ENCODE measurements around the gene MCOLN1. TPM values are rescaled to one million over a fixed set of nuclear protein-coding genes. Genes with fewer than 3 reads are reported as not detected.

The MCOLN1 gene
- polyA plus RNA-seq, 1 donor (not counting 4 experiments of a cell fraction or from before 2014, with no cell fraction given), result 14.0 TPM

GRCh38 chr19:7527516-7528191 lies 5.2 kb downstream of the MCOLN1 start:
- Histone ChIP-seq H3K36me3 (ENCODE audit: control insufficient read depth in 2 of 2, extremely low read depth in 1 of 2, insufficient read depth in 2 of 2, low read length in 2 of 2) (peaks cover 0 to 19% of the 10 kb centered on the region in 2 experiments), H3K4me2 (ENCODE audit: control insufficient read depth, extremely low read depth, insufficient read depth, low read depth, low read length) (no peak overlapping the region), H4K20me1 (ENCODE audit: control insufficient read depth, extremely low read depth, insufficient read depth, low read length) (no peaks in the 10 kb centered on the region), H3K9me1 (ENCODE audit: control insufficient read depth, extremely low read depth, insufficient read depth, low read length) (no peaks in the 10 kb centered on the region), H3K4me1 (ENCODE audit: control insufficient read depth, extremely low read depth, insufficient read depth, low read length) (peaks cover 6% of the 10 kb centered on the region), H3K9me3 (ENCODE audit: control insufficient read depth, low read depth, low read length) (no peaks in the 10 kb centered on the region), H3K4me3 (ENCODE audit: control insufficient read depth in 2 of 3, extremely low read depth in 1 of 3, insufficient read depth in 2 of 3, low read depth in 1 of 3, low read length in 3 of 3) (no peak overlapping the region), H3K9ac (ENCODE audit: control insufficient read depth, extremely low read depth, insufficient read depth, low read length) (no peak overlapping the region), H2AFZ (ENCODE audit: control insufficient read depth, low read length) (no peak overlapping the region), H3K27me3 (ENCODE audit: control insufficient read depth, extremely low read depth, insufficient read depth, low read length) (no peaks in the 10 kb centered on the region), H3K27ac (ENCODE audit: control insufficient read depth, insufficient read depth, low read length) (no peak overlapping the region), H3K79me2 (ENCODE audit: control insufficient read depth, insufficient read depth, low read length) (no peaks in the 10 kb centered on the region)
- DNase-seq (ENCODE audit: low read depth, low spot score) (no peak), FAIRE-seq (no peak)
- TF ChIP-seq, protein P1, sequence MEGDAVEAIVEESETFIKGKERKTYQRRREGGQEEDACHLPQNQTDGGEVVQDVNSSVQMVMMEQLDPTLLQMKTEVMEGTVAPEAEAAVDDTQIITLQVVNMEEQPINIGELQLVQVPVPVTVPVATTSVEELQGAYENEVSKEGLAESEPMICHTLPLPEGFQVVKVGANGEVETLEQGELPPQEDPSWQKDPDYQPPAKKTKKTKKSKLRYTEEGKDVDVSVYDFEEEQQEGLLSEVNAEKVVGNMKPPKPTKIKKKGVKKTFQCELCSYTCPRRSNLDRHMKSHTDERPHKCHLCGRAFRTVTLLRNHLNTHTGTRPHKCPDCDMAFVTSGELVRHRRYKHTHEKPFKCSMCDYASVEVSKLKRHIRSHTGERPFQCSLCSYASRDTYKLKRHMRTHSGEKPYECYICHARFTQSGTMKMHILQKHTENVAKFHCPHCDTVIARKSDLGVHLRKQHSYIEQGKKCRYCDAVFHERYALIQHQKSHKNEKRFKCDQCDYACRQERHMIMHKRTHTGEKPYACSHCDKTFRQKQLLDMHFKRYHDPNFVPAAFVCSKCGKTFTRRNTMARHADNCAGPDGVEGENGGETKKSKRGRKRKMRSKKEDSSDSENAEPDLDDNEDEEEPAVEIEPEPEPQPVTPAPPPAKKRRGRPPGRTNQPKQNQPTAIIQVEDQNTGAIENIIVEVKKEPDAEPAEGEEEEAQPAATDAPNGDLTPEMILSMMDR (optimal IDR thresholded peaks at IDR 0.05 in 1 of 3, IDR thresholded peaks at IDR 0.05 in 1 of 3, conservative IDR thresholded peaks at IDR 0.05 in 1 of 3; ENCODE audit: extremely low read depth in 1 of 3, insufficient read depth in 2 of 3, low read length in 3 of 3), result no peak
- TF ChIP-seq EZH2 (IDR thresholded peaks at IDR 0.05; ENCODE audit: low read length), result no peak
- dilution Hi-C loops (cut with MboI; ENCODE audit: extremely low pct_ligation_motif_present, low sequenced_read_pairs), result no loop called here

- no peak overlapping the region for H3K9ac ChIP-seq (ENCODE audit: control insufficient read depth, extremely low read depth, insufficient read depth, low read length)
- H3K4me1 ChIP-seq (ENCODE audit: control insufficient read depth, extremely low read depth, insufficient read depth, low read length), result peaks cover 4% of the 10 kb centered on the region
- H2AFZ ChIP-seq (ENCODE audit: control insufficient read depth, low read length), result no peak overlapping the region
- no peak overlapping the region for H3K27ac ChIP-seq (ENCODE audit: control insufficient read depth, insufficient read depth, low read length)
- peaks cover 0 to 19% of the 10 kb centered on the region in 2 experiments for H3K36me3 ChIP-seq (ENCODE audit: control insufficient read depth in 2 of 2, extremely low read depth in 1 of 2, insufficient read depth in 2 of 2, low read length in 2 of 2)
- dilution Hi-C loops (cut with MboI; ENCODE audit: extremely low pct_ligation_motif_present, low sequenced_read_pairs), result no loop called here
- no peaks in the 10 kb centered on the region for H3K9me3 ChIP-seq (ENCODE audit: control insufficient read depth, low read depth, low read length)
- no peaks in the 10 kb centered on the region for H3K9me1 ChIP-seq (ENCODE audit: control insufficient read depth, extremely low read depth, insufficient read depth, low read length)
- no peaks in the 10 kb centered on the region for H3K79me2 ChIP-seq (ENCODE audit: control insufficient read depth, insufficient read depth, low read length)
- H3K27me3 ChIP-seq (ENCODE audit: control insufficient read depth, extremely low read depth, insufficient read depth, low read length), result no peaks in the 10 kb centered on the region
- no peak overlapping the region for H3K4me3 ChIP-seq (ENCODE audit: control insufficient read depth in 2 of 3, extremely low read depth in 1 of 3, insufficient read depth in 2 of 3, low read depth in 1 of 3, low read length in 3 of 3)
- FAIRE-seq (no peak), DNase-seq (ENCODE audit: low read depth, low spot score) (no peak)
- H3K4me2 ChIP-seq (ENCODE audit: control insufficient read depth, extremely low read depth, insufficient read depth, low read depth, low read length), result no peak overlapping the region
- H4K20me1 ChIP-seq (ENCODE audit: control insufficient read depth, extremely low read depth, insufficient read depth, low read length), result no peaks in the 10 kb centered on the region
- TF ChIP-seq EZH2 (IDR thresholded peaks at IDR 0.05; ENCODE audit: low read length), result no peak
- TF ChIP-seq, protein P1 (optimal IDR thresholded peaks at IDR 0.05 in 1 of 3, IDR thresholded peaks at IDR 0.05 in 1 of 3, conservative IDR thresholded peaks at IDR 0.05 in 1 of 3; ENCODE audit: extremely low read depth in 1 of 3, insufficient read depth in 2 of 3, low read length in 3 of 3), result no peak
These were observed 5.7 kb downstream of the MCOLN1 start for GRCh38 chr19:7528192-7528519.

Data from keratinocyte (primary cell).